ENCODE data around the gene CTIF. TPM values are rescaled to one million over a fixed set of nuclear protein-coding genes. Genes with fewer than 3 reads are reported as not detected.

The CTIF gene
- polyA plus RNA-seq, 3 donors, result 0.38 to 8.7 (median 1.2) TPM

GRCh38 chr18:48531082-48531403, 7.8 kb upstream of the CTIF start:
- Mint-ChIP-seq H3K27me3 (ENCODE audit: low read depth in 3 of 3) (peaks cover 2 to 11% (median 2%) of the 10 kb centered on the region in 3 donors), H3K27ac (no peak overlapping the region), H3K9me3 (peaks cover 0 to 2% (median 0%) of the 10 kb centered on the region in 7 donors), H3K4me1 (peaks cover 3% of the 10 kb centered on the region), H3K36me3 (no peaks in the 10 kb centered on the region), H3K4me3 (no peak overlapping the region)
- no peak overlapping the region for H2AFZ ChIP-seq (ENCODE audit: insufficient read depth, low read depth, low read length, poor library complexity, severe bottlenecking)
- intact Hi-C loops (cut with micrococcal nuclease), result no loop called here
- WGBS (ENCODE audit: insufficient coverage), result no CpG with 5 or more reads among the region's 1 CpG
- DNase-seq, result no peak
- H3K79me2 ChIP-seq (ENCODE audit: insufficient read depth, low read length), result no peaks in the 10 kb centered on the region
- no peaks in the 10 kb centered on the region for H3K4me1 ChIP-seq (ENCODE audit: control insufficient read depth in 1 of 2, insufficient read depth in 2 of 2, low read length in 2 of 2)
- TF ChIP-seq, protein P1, sequence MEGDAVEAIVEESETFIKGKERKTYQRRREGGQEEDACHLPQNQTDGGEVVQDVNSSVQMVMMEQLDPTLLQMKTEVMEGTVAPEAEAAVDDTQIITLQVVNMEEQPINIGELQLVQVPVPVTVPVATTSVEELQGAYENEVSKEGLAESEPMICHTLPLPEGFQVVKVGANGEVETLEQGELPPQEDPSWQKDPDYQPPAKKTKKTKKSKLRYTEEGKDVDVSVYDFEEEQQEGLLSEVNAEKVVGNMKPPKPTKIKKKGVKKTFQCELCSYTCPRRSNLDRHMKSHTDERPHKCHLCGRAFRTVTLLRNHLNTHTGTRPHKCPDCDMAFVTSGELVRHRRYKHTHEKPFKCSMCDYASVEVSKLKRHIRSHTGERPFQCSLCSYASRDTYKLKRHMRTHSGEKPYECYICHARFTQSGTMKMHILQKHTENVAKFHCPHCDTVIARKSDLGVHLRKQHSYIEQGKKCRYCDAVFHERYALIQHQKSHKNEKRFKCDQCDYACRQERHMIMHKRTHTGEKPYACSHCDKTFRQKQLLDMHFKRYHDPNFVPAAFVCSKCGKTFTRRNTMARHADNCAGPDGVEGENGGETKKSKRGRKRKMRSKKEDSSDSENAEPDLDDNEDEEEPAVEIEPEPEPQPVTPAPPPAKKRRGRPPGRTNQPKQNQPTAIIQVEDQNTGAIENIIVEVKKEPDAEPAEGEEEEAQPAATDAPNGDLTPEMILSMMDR (IDR thresholded peaks at IDR 0.05), result no peak
- no peak overlapping the region for H3K4me3 ChIP-seq (replicated peaks in 1 of 3; ENCODE audit: low read depth in 2 of 3, low read length in 3 of 3)
- H3K36me3 ChIP-seq (replicated peaks in 1 of 2; ENCODE audit: control insufficient read depth in 1 of 2, insufficient read depth in 2 of 2, low read length in 2 of 2), result no peaks in the 10 kb centered on the region
- H3K9me3 ChIP-seq (replicated peaks in 1 of 2; ENCODE audit: control insufficient read depth in 1 of 2, insufficient read depth in 1 of 2, low read length in 2 of 2), result no peaks in the 10 kb centered on the region
- peaks cover 3 to 4% of the 10 kb centered on the region in 2 donors for H3K27me3 ChIP-seq (ENCODE audit: control insufficient read depth in 2 of 2, insufficient read depth in 2 of 2, low read length in 2 of 2)
- no peak overlapping the region for H3K27ac ChIP-seq (ENCODE audit: low read depth in 1 of 2, low read length in 2 of 2)
- H3K9ac ChIP-seq (ENCODE audit: insufficient read depth, low read length, poor library complexity, severe bottlenecking), result no peak overlapping the region
- no peak overlapping the region for H3K4me2 ChIP-seq (replicated peaks; ENCODE audit: extremely low read depth, low read length, poor library complexity, severe bottlenecking)
- H4K20me1 ChIP-seq (ENCODE audit: insufficient read depth, low read length), result no peaks in the 10 kb centered on the region

GRCh38 chr18:48531908-48532307, 6.9 kb upstream of the CTIF start:
- DNase-seq, result peak in 1 of 3 donors; percentile 19
- no peaks in the 10 kb centered on the region for H3K36me3 Mint-ChIP-seq
- intact Hi-C loops (cut with micrococcal nuclease), result no loop called here

More at GRCh38 chr18:48531908-48532307, 6.9 kb upstream of the CTIF start:
- Mint-ChIP-seq H3K9me3 (peaks cover 0 to 2% (median 0%) of the 10 kb centered on the region in 7 donors), H3K4me1 (peaks cover 3% of the 10 kb centered on the region), H3K27ac (no peak overlapping the region), H3K4me3 (no peak overlapping the region), H3K27me3 (ENCODE audit: low read depth in 3 of 3) (peaks cover 2 to 7% (median 2%) of the 10 kb centered on the region in 3 donors)
- Histone ChIP-seq H3K27me3 (ENCODE audit: control insufficient read depth in 2 of 2, insufficient read depth in 2 of 2, low read length in 2 of 2) (peaks cover 0 to 4% of the 10 kb centered on the region in 2 donors), H3K9me3 (replicated peaks in 1 of 2; ENCODE audit: control insufficient read depth in 1 of 2, insufficient read depth in 1 of 2, low read length in 2 of 2) (no peaks in the 10 kb centered on the region), H2AFZ (ENCODE audit: insufficient read depth, low read depth, low read length, poor library complexity, severe bottlenecking) (no peak overlapping the region), H3K79me2 (ENCODE audit: insufficient read depth, low read length) (no peaks in the 10 kb centered on the region), H3K27ac (ENCODE audit: low read depth in 1 of 2, low read length in 2 of 2) (no peak overlapping the region), H3K4me2 (replicated peaks; ENCODE audit: extremely low read depth, low read length, poor library complexity, severe bottlenecking) (no peak overlapping the region), H3K9ac (ENCODE audit: insufficient read depth, low read length, poor library complexity, severe bottlenecking) (no peak overlapping the region), H3K4me1 (ENCODE audit: control insufficient read depth in 1 of 2, insufficient read depth in 2 of 2, low read length in 2 of 2) (no peaks in the 10 kb centered on the region), H4K20me1 (ENCODE audit: insufficient read depth, low read length) (no peaks in the 10 kb centered on the region), H3K4me3 (replicated peaks in 1 of 3; ENCODE audit: low read depth in 2 of 3, low read length in 3 of 3) (no peak overlapping the region), H3K36me3 (replicated peaks in 1 of 2; ENCODE audit: control insufficient read depth in 1 of 2, insufficient read depth in 2 of 2, low read length in 2 of 2) (no peaks in the 10 kb centered on the region)
- 60% methylated on average over 3 of the region's 3 CpGs for WGBS (ENCODE audit: insufficient coverage)
- TF ChIP-seq, protein P1 (IDR thresholded peaks at IDR 0.05), result no peak
